Activated CD8-positive, alpha-beta T cell treated with anti-CD3 and anti-CD28 coated beads for 36 hours (primary cell): ENCODE measurements around the gene CERS6. TPM values are rescaled to one million over a fixed set of nuclear protein-coding genes. Genes with fewer than 3 reads are reported as not detected.
A peak's percentile ranks its signal among the peaks of the same experiment; 100 is the strongest.

Experiments used
- ATAC-seq: fragments of 200-7000 bp; cut with Tn5 transposase; one replicate; pipeline ENCODE4 v1.10.0; 2021; ENCODE audit warnings: mild to moderate bottlenecking, moderate library complexity
- CTCF ChIA-PET: fragments of 350-600 bp; sonication (Branson Sonifier 250); formaldehyde crosslinking; loops from one replicate; lab custom pipeline; 2021; ENCODE audit warnings: antibody characterized with exemption; lab: Charles Lee
- POLR2A ChIA-PET: fragments of 350-600 bp; sonication (Branson Sonifier 250); formaldehyde crosslinking; loops from one replicate; lab custom pipeline; 2021; ENCODE audit warnings: antibody characterized with exemption; lab: Charles Lee
- DNase-seq: peaks from one replicate; pipeline ENCODE4 v3.0.0-alpha.2; 2020
- H3K27ac Mint-ChIP-seq: one replicate; pipeline ENCODE4 v1.8.0; 2021; ENCODE audit warnings: mild to moderate bottlenecking, mixed read lengths
- H3K27me3 Mint-ChIP-seq: one replicate; pipeline ENCODE4 v1.8.0; 2021; ENCODE audit warnings: mixed read lengths
- H3K36me3 Mint-ChIP-seq: one replicate; pipeline ENCODE4 v1.8.0; 2021; ENCODE audit warnings: low read depth, mixed read lengths
- H3K4me1 Mint-ChIP-seq: one replicate; pipeline ENCODE4 v1.8.0; 2021; ENCODE audit warnings: low read depth, mixed read lengths
- H3K4me3 Mint-ChIP-seq: one replicate; pipeline ENCODE4 v1.8.0; 2021; ENCODE audit warnings: mild to moderate bottlenecking, moderate library complexity, mixed read lengths
- H3K9me3 Mint-ChIP-seq: one replicate; pipeline ENCODE4 v1.8.0; 2021; ENCODE audit warnings: mixed read lengths
- CTCF ChIP-seq: fragments of 200-600 bp; IDR thresholded peaks from one replicate; pipeline ENCODE4 v1.8.0; 2022; ENCODE audit warnings: antibody characterized with exemption, mild to moderate bottlenecking
- intact Hi-C: fragments of 100-400 bp; cut with micrococcal nuclease; formaldehyde crosslinking; loops from one replicate; pipeline ENCODE4 v1.10.0; 2022
- total RNA-seq, 2 experiments: library from RNA; stranded (reverse); gene quantifications; one replicate each; pipeline ENCODE4 v1.2.3, GENCODE V29; 2021

Gene CERS6
- total RNA-seq, 2 experiments from 2014 or later: 15.4 to 16.1 TPM

GRCh38 chr2:168694866-168695265 is 238.8 kb downstream of the CERS6 start:
- intact Hi-C loops: loop anchor here (5.0 kb wide), 1 partner anchor 348 kb away; no protein-coding TSS in a partner anchor
- CTCF ChIA-PET: interaction anchor here (0.9 to 1.6 kb wide), 3 partner anchors 16 to 348 kb away, joined by 3 to 5 read pairs (median 3); no protein-coding TSS in a partner anchor
- Mint-ChIP-seq H3K27ac (no peak overlapping the region), H3K36me3 (peaks cover 35% of the 10 kb centered on the region), H3K4me3 (no peak overlapping the region), H3K27me3 (no peaks in the 10 kb centered on the region), H3K9me3 (no peaks in the 10 kb centered on the region), H3K4me1 (peaks cover 13% of the 10 kb centered on the region)
- ATAC-seq (no peak), DNase-seq (no peak)
- POLR2A ChIA-PET: interaction anchor here (0.7 kb wide), 2 partner anchors 60 to 463 kb away, joined by 3 read pairs; no protein-coding TSS in a partner anchor
- no peak for TF ChIP-seq CTCF

GRCh38 chr2:168697668-168698121 is 241.6 kb downstream of the CERS6 start:
- DNase-seq: peak; percentile 3
- POLR2A ChIA-PET: no interaction called here

GRCh38 chr2:168698969-168699368 is 242.9 kb downstream of the CERS6 start:
- ChIA-PET POLR2A (no interaction called here), CTCF (interaction anchor here (0.6 kb wide), 1 partner anchor 222 kb away, joined by 4 read pairs; no protein-coding TSS in a partner anchor)
- no peaks in the 10 kb centered on the region for H3K9me3 Mint-ChIP-seq
- no peaks in the 10 kb centered on the region for H3K4me1 Mint-ChIP-seq
- no peaks in the 10 kb centered on the region for H3K27me3 Mint-ChIP-seq
- intact Hi-C loops: no loop called here
- H3K27ac Mint-ChIP-seq: no peak overlapping the region
- DNase-seq: no peak
- no peak for TF ChIP-seq CTCF
- H3K36me3 Mint-ChIP-seq: peaks cover 29% of the 10 kb centered on the region
- no peak for ATAC-seq
- no peak overlapping the region for H3K4me3 Mint-ChIP-seq

More at GRCh38 chr2:168697668-168698121, 241.6 kb downstream of the CERS6 start:
- no peaks in the 10 kb centered on the region for H3K27me3 Mint-ChIP-seq
- H3K9me3 Mint-ChIP-seq: no peaks in the 10 kb centered on the region
- no peak overlapping the region for H3K4me3 Mint-ChIP-seq
- CTCF ChIA-PET: interaction anchor here (0.9 kb wide), 1 partner anchor 25 kb away, joined by 3 read pairs; no protein-coding TSS in a partner anchor
- no peak for TF ChIP-seq CTCF
- intact Hi-C loops: no loop called here
- no peaks in the 10 kb centered on the region for H3K4me1 Mint-ChIP-seq
- ATAC-seq: no peak
- H3K27ac Mint-ChIP-seq: no peak overlapping the region
- peaks cover 29% of the 10 kb centered on the region for H3K36me3 Mint-ChIP-seq

- ChIA-PET POLR2A (no interaction called here), CTCF (interaction anchor here (1.2 kb wide), 1 partner anchor 223 kb away, joined by 3 read pairs; no protein-coding TSS in a partner anchor)
- Mint-ChIP-seq H3K4me1 (no peaks in the 10 kb centered on the region), H3K9me3 (no peaks in the 10 kb centered on the region), H3K36me3 (peaks cover 27% of the 10 kb centered on the region), H3K27ac (no peak overlapping the region), H3K4me3 (no peak overlapping the region), H3K27me3 (no peaks in the 10 kb centered on the region)
- DNase-seq: no peak
- ATAC-seq: no peak
- TF ChIP-seq CTCF: no peak
- intact Hi-C loops: no loop called here
Measured at GRCh38 chr2:168699844-168700417, 243.9 kb downstream of the CERS6 start.

GRCh38 chr2:168700615-168701245 is 244.7 kb downstream of the CERS6 start:
- H3K36me3 Mint-ChIP-seq: peaks cover 20% of the 10 kb centered on the region
- no peaks in the 10 kb centered on the region for H3K9me3 Mint-ChIP-seq
- CTCF ChIA-PET: interaction anchor here (1.2 kb wide), 1 partner anchor 222 kb away, joined by 3 read pairs; no protein-coding TSS in a partner anchor
- no peak overlapping the region for H3K27ac Mint-ChIP-seq
- no peak overlapping the region for H3K4me3 Mint-ChIP-seq
- H3K27me3 Mint-ChIP-seq: no peaks in the 10 kb centered on the region
- POLR2A ChIA-PET: no interaction called here
- H3K4me1 Mint-ChIP-seq: no peaks in the 10 kb centered on the region
- ATAC-seq (no peak), DNase-seq (no peak)
- intact Hi-C loops: no loop called here
- no peak for TF ChIP-seq CTCF
